GM12878 (cell line): ENCODE measurements around the gene SLC25A47. TPM values are rescaled to one million over a fixed set of nuclear protein-coding genes. Genes with fewer than 3 reads are reported as not detected.

Experiments
- ATAC-seq: fragments of 200-7000 bp; cut with Tn5 transposase; 3 replicates; pipeline ENCODE4 v1.9.1; 2020; ENCODE audit warnings: mild to moderate bottlenecking, moderate library complexity
- BruUV-seq: library from RNA; stranded (reverse); fragments of 400-500 nt; replicated peaks from 2 replicates; lab custom pipeline; 2021; lab: Mats Ljungman, UMichigan
- CTCF ChIA-PET: fragments of 300-600 bp; sonication (Branson Sonifier 250); formaldehyde crosslinking; extraction: SDS; loops from one replicate; lab custom pipeline; 2021; ENCODE audit warnings: inconsistent platforms; lab: Yijun Ruan, JAX
- POLR2A ChIA-PET: fragments of 350-600 bp; formaldehyde crosslinking; extraction: SDS; loops from one replicate; lab custom pipeline; 2021; ENCODE audit warnings: inconsistent platforms; lab: Charles Lee
- RAD21 ChIA-PET: fragments of 300-600 bp; sonication (Branson Sonifier 250); formaldehyde crosslinking; loops from one replicate; lab custom pipeline; 2023; ENCODE audit warnings: antibody characterized with exemption; ENCODE audit not compliant: unreplicated experiment; lab: Charles Lee
- SMC1A ChIA-PET: fragments of 300-600 bp; sonication (Branson Sonifier 250); formaldehyde crosslinking; loops from one replicate; lab custom pipeline; 2023; ENCODE audit not compliant: unreplicated experiment, uncharacterized antibody; lab: Charles Lee
- DNase-seq: peaks from one replicate; pipeline ENCODE4 v3.0.0-alpha.2; 2011; ENCODE audit warnings: low read depth, low spot score
- FAIRE-seq: peaks from 3 replicates; lab custom pipeline; 2011; peaks lifted over from hg19 to GRCh38; lab: Jason Lieb, UNC
- H2AFZ ChIP-seq: 2 replicates; pipeline ENCODE4 v1.6.0; 2011; ENCODE audit warnings: low read depth, low read length, control low read depth; ENCODE audit not compliant: control insufficient read depth
- H3K27ac ChIP-seq: 2 replicates; pipeline ENCODE4 v1.5.1; 2011; ENCODE audit warnings: control low read depth; ENCODE audit not compliant: control insufficient read depth, insufficient read depth
- H3K27me3 ChIP-seq, 2 experiments: replicated peaks in 1 of 2; 2 replicates each; pipeline versions ENCODE4 v1.6.0 to v1.6.1; 2011; ENCODE audit warnings: low read length in 1 of 2; ENCODE audit not compliant: control insufficient read depth in 2 of 2, insufficient read depth in 2 of 2
- H3K36me3 ChIP-seq, 2 experiments: 2 replicates each; pipeline ENCODE4 v1.5.1; 2011; ENCODE audit warnings: low read length in 1 of 2; ENCODE audit not compliant: control insufficient read depth in 2 of 2, insufficient read depth in 2 of 2
- H3K4me1 ChIP-seq: 2 replicates; pipeline ENCODE4 v1.6.1; 2011; ENCODE audit warnings: mild to moderate bottlenecking, low read length, moderate library complexity, mixed read lengths; ENCODE audit not compliant: control insufficient read depth, insufficient read depth
- H3K4me2 ChIP-seq: 2 replicates; pipeline ENCODE4 v1.6.0; 2011; ENCODE audit warnings: control low read depth; ENCODE audit not compliant: control insufficient read depth, insufficient read depth
- H3K4me3 ChIP-seq: fragments of 200-600 bp; sonication (generic); 2 replicates; pipeline ENCODE4 v1.5.1; 2016
- H3K79me2 ChIP-seq: 2 replicates; pipeline ENCODE4 v1.6.0; 2011; ENCODE audit warnings: low read length; ENCODE audit not compliant: control insufficient read depth, insufficient read depth
- H3K9ac ChIP-seq: 2 replicates; pipeline ENCODE4 v1.8.0; 2011; ENCODE audit warnings: low read length, control low read depth, mixed read lengths; ENCODE audit not compliant: control insufficient read depth, insufficient read depth
- H3K9me3 ChIP-seq: replicated peaks from 3 replicates; pipeline ENCODE4 v1.5.1; 2011; ENCODE audit warnings: mild to moderate bottlenecking, low read length; ENCODE audit not compliant: control insufficient read depth, insufficient read depth
- H4K20me1 ChIP-seq: 2 replicates; pipeline ENCODE4 v1.6.0; 2011; ENCODE audit not compliant: control insufficient read depth, insufficient read depth
- ATF7 ChIP-seq: fragments of 450-650 bp; IDR thresholded peaks from 2 replicates; pipeline ENCODE4 v1.6.1; 2016; ENCODE audit warnings: low read depth, mild to moderate bottlenecking
- CTCF ChIP-seq, 3 experiments: IDR thresholded peaks in 2 of 3; conservative IDR thresholded peaks in 1 of 3; 2 replicates each; pipeline ENCODE4 v1.5.1; 2011; ENCODE audit warnings: low read depth in 3 of 3, low read length in 3 of 3, mild to moderate bottlenecking in 3 of 3, control low read depth in 2 of 3, moderate library complexity in 2 of 3, inconsistent platforms in 1 of 3, mixed read lengths in 1 of 3; ENCODE audit not compliant: control insufficient read depth in 2 of 3, insufficient read depth in 1 of 3; ENCODE audit errors: extremely low read depth in 1 of 3
- HCFC1 ChIP-seq: fragments of 150-350 bp; IDR thresholded peaks from 2 replicates; pipeline ENCODE4 v1.6.1; 2014; ENCODE audit warnings: low read length
- MXI1 ChIP-seq: fragments of 150-350 bp; IDR thresholded peaks from 2 replicates; pipeline ENCODE4 v1.6.1; 2011; ENCODE audit warnings: low read depth, mild to moderate bottlenecking, inconsistent platforms, low read length, improper control_type of control experiment
- NFIC ChIP-seq: IDR thresholded peaks from 2 replicates; pipeline ENCODE4 v1.6.1; 2012; ENCODE audit warnings: low read depth, mild to moderate bottlenecking, inconsistent platforms, low read length, moderate library complexity
- RUNX3 ChIP-seq: IDR thresholded peaks from 2 replicates; pipeline ENCODE4 v1.6.1; 2012; ENCODE audit warnings: low read length, inconsistent platforms
- SMC3 ChIP-seq: IDR thresholded peaks from 2 replicates; pipeline ENCODE4 v1.6.1; 2011; ENCODE audit warnings: low read length, improper control_type of control experiment, borderline replicate concordance
- SREBF1 ChIP-seq: IDR thresholded peaks from 2 replicates; pipeline ENCODE4 v1.6.1; 2012; ENCODE audit warnings: mild to moderate bottlenecking, low read length
- WRNIP1 ChIP-seq: IDR thresholded peaks from 2 replicates; pipeline ENCODE4 v1.6.1; 2011; ENCODE audit warnings: low read depth, low read length, improper control_type of control experiment, borderline replicate concordance
- ZNF592 ChIP-seq: fragments of 450-650 bp; IDR thresholded peaks from 2 replicates; pipeline ENCODE4 v1.6.1; 2017; ENCODE audit warnings: mild to moderate bottlenecking, moderate library complexity
- WGBS: methylation state at CpG from one replicate; pipeline ENCODE4 v1.1.6; 2016; ENCODE audit warnings: low lambda C conversion rate; ENCODE audit not compliant: insufficient replicate concordance, insufficient coverage; ENCODE audit errors: missing lambda C conversion rate; 5-methylcytosine and 5-hydroxymethylcytosine counted together
- in situ Hi-C: fragments of 300-500 bp; cut with MboI; formaldehyde crosslinking; loops from 9 replicates; pipeline ENCODE4 v1.14.3; 2018; ENCODE audit warnings: mixed read lengths
- intact Hi-C: fragments of 100-400 bp; cut with micrococcal nuclease; formaldehyde crosslinking; loops from one replicate; pipeline ENCODE4 v1.14.2; 2022; ENCODE audit not compliant: unreplicated experiment
- polyA plus RNA-seq, 11 experiments: library from polyadenylated mRNA; depleted of rRNA in 4 of 11; unstranded in 6 of 11; stranded (reverse) in 5 of 11; fragments of >200 nt; fragmentation: Nextera tagmentation in 4 of 11; fragmentation: Illumina TruSeq in 1 of 11; extraction: Ambion mirVana in 4 of 11; extraction: Trizol in 1 of 11; gene quantifications; 1 replicate in 1 of 11; 2 replicates in 10 of 11; pipeline versions ENCODE4 v1.2.1 to v1.2.3, GENCODE V29; 2011 to 2016; ENCODE audit warnings: inconsistent platforms in 2 of 11, missing spikeins in 2 of 11, low read depth in 1 of 11
- total RNA-seq, 4 experiments: library from RNA; depleted of rRNA in 3 of 4; stranded (reverse); fragments of >200 nt in 3 of 4; fragmentation: Illumina TruSeq in 1 of 4; extraction: Trizol in 1 of 4; gene quantifications; 2 replicates each; pipeline versions ENCODE4 v1.2.1 to v1.2.3, GENCODE V29; 2013 to 2021
- TF ChIP-seq, protein P1 (sequence below): fragments of 450-650 bp; IDR thresholded peaks from 2 replicates; pipeline ENCODE4 v1.6.1; 2016; ENCODE audit warnings: mild to moderate bottlenecking

Gene SLC25A47
- total and polyA plus RNA-seq, 10 of the 15 experiments (the other 5 are each of a cell fraction or from before 2014, with no cell fraction given) = 0.14 TPM; not detected in 9

GRCh38 chr14:100275214-100275613 lies 47.9 kb upstream of the SLC25A47 start (continued):
- TF ChIP-seq ZNF592 (no peak), WRNIP1 (no peak), MXI1 (no peak), HCFC1 (no peak)

DNA sequence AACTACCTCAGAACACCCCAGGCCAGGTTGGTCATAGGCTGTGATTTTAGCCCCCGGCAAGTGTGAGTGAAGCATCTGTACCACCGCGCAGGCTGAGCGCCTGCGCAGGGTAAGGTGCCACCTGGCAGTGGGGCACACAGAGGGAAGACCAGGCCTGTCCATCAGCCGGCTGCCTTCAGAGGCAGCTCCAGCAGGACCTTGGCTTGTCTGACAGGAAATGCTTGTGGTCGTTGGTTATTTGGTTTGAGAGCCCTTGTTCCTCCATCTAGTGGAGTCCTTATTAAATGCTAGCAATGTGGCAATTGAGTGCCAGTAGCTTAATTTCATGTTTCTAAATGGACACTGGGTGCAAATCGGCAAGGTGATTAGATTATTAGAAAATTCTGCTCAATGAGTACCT lies 44.4 kb upstream of the SLC25A47 start:
- SMC1A ChIA-PET = interaction anchor here (0.7 to 1.4 kb wide), 8 partner anchors 10 to 97 kb away, joined by 3 to 4 read pairs (median 3); a partner anchor contains a TSS
- H3K27me3 ChIP-seq = no peaks in the 10 kb centered on the region
- POLR2A ChIA-PET = no interaction called here
- H4K20me1 ChIP-seq = no peaks in the 10 kb centered on the region
- H3K4me3 ChIP-seq = no peak overlapping the region
- H3K9me3 ChIP-seq = no peaks in the 10 kb centered on the region
- ATAC-seq = peak; percentile 68
- 0 out of 2 replicates have a peak overlapping the region, but pooled peaks have one; percentile 11 for H3K4me2 ChIP-seq
- no peak for FAIRE-seq
- BruUV-seq = no TSS peak
- no peak overlapping the region for H3K27ac ChIP-seq
- DNase-seq = no peak
- TF ChIP-seq, protein P1, sequence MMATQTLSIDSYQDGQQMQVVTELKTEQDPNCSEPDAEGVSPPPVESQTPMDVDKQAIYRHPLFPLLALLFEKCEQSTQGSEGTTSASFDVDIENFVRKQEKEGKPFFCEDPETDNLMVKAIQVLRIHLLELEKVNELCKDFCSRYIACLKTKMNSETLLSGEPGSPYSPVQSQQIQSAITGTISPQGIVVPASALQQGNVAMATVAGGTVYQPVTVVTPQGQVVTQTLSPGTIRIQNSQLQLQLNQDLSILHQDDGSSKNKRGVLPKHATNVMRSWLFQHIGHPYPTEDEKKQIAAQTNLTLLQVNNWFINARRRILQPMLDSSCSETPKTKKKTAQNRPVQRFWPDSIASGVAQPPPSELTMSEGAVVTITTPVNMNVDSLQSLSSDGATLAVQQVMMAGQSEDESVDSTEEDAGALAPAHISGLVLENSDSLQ = peak; percentile 44; the same call in 1 of the 2 replicates
- TF ChIP-seq SMC3 = peak; percentile 2; the same call in 1 of the 2 replicates
- TF ChIP-seq CTCF (IDR thresholded peaks at IDR 0.05 in 2 of 3, conservative IDR thresholded peaks at IDR 0.05 in 1 of 3; ENCODE audit: control insufficient read depth in 2 of 3, extremely low read depth in 1 of 3, insufficient read depth in 1 of 3, low read depth in 3 of 3, low read length in 3 of 3) = peak in 2 of 3 experiments; percentile 23 to 25; a peak in 2 of 6 replicates
- peak; percentile 71 for TF ChIP-seq RUNX3
- TF ChIP-seq SREBF1 = no peak
- no peak for TF ChIP-seq NFIC
- no peak for TF ChIP-seq ATF7
- peaks cover 36% of the 10 kb centered on the region for H3K79me2 ChIP-seq
- 70% methylated on average over 8 of the region's 8 CpGs for WGBS
- H3K4me1 ChIP-seq = 0 out of 2 replicates have a peak, but pooled peaks cover 5% of the 10 kb centered on the region
- H3K9ac ChIP-seq = no peak overlapping the region
- intact Hi-C loops (no loop called here), in situ Hi-C loops (no loop called here)
- CTCF ChIA-PET = interaction anchor here (1.1 to 2.3 kb wide), 7 partner anchors 9 to 106 kb away, joined by 3 to 8 read pairs (median 5); no protein-coding TSS in a partner anchor
- RAD21 ChIA-PET = no interaction called here
- H2AFZ ChIP-seq = no peak overlapping the region
- H3K36me3 ChIP-seq = peaks cover 20 to 27% of the 10 kb centered on the region in 2 experiments
